ENCODE measurements around the gene IKZF4.

The IKZF4 gene

DNA sequence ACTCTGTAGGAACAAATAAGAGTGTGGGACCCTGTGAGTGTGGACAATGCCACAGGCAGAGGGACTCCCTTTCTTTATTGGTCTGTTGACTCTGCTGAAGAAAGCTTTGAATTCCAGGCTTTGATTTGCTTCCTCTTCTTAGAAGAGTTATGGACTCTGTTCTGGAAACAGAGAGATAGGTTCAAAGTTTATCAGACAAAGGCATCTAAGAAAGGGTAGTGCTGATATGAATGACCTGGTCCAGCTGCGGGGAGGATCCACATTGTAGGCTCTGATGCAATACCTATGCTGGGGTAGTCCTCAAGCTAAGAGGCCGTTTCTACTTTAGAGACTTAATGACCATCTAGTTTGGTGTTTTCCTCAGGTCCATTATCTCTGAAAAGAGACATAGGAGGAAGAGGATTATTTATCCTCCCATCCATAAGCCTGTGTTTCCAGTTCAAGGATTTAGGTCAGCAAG, 10.7 kb upstream of the IKZF4 start:
- Histone ChIP-seq H3K36me3 (ENCODE audit: low read length) (no peaks in the 10 kb centered on the region), H3K27ac (ENCODE audit: low read depth, low read length) (no peak overlapping the region), H3K4me3 (ENCODE audit: insufficient read depth, low read length, poor library complexity, severe bottlenecking) (no peak overlapping the region), H3K9me2 (replicated peaks; ENCODE audit: insufficient read depth, low read length) (no peaks in the 10 kb centered on the region), H2AFZ (ENCODE audit: low read depth, low read length, severe bottlenecking) (no peak overlapping the region), H4K20me1 (ENCODE audit: low read depth, low read length) (no peaks in the 10 kb centered on the region), H3K9me3 (ENCODE audit: insufficient read depth, low read length) (no peaks in the 10 kb centered on the region), H3K9ac (ENCODE audit: low read length) (no peak overlapping the region), H3F3A (ENCODE audit: insufficient read depth) (no peaks in the 10 kb centered on the region), H3K4me2 (ENCODE audit: low read depth, low read length, poor library complexity, severe bottlenecking) (no peak overlapping the region), H3K27me3 (ENCODE audit: low read length) (no peaks in the 10 kb centered on the region), H3K79me2 (ENCODE audit: insufficient read depth, low read length) (no peaks in the 10 kb centered on the region)
- TF ChIP-seq EZH2phosphoT487 (conservative IDR thresholded peaks at IDR 0.05; ENCODE audit: low read length): no peak

DNA sequence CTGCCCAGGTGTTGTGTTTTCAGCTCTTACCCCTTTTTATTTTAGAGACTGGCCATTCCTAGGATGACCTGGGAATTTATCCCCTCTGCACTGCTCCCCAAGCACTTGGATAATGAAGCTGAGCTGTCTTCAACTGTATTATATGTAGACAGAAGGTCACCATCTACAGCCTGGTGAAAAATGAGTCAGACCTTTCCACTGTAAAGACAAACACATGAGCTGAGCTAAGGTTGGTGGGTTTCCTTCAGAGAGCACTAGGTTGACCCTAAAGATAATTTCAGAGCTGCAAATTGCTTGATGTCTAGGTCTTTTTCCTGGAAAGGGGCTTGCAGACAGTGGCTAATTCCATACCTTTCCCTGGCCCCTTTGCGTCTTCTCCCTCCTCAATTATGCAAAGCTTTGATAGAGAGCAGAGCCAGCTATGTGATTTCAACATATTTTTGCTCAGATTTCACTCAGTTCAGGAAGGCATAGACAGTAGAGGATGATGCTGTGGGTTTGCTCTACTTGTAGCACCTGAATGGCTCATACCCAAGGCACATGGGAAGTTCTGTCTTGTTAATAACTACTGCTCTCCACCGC, 9.2 kb upstream of the IKZF4 start:
- Histone ChIP-seq H3K9me2 (replicated peaks; ENCODE audit: insufficient read depth, low read length) (no peaks in the 10 kb centered on the region), H3K9me3 (ENCODE audit: insufficient read depth, low read length) (no peaks in the 10 kb centered on the region), H3K27me3 (ENCODE audit: low read length) (no peaks in the 10 kb centered on the region), H3K4me3 (ENCODE audit: insufficient read depth, low read length, poor library complexity, severe bottlenecking) (no peak overlapping the region), H3K79me2 (ENCODE audit: insufficient read depth, low read length) (no peaks in the 10 kb centered on the region), H3K36me3 (ENCODE audit: low read length) (no peaks in the 10 kb centered on the region), H2AFZ (ENCODE audit: low read depth, low read length, severe bottlenecking) (no peak overlapping the region), H3K9ac (ENCODE audit: low read length) (no peak overlapping the region), H4K20me1 (ENCODE audit: low read depth, low read length) (no peaks in the 10 kb centered on the region), H3F3A (ENCODE audit: insufficient read depth) (no peaks in the 10 kb centered on the region), H3K4me2 (ENCODE audit: low read depth, low read length, poor library complexity, severe bottlenecking) (no peak overlapping the region), H3K27ac (ENCODE audit: low read depth, low read length) (no peak overlapping the region)
- TF ChIP-seq, protein P1, sequence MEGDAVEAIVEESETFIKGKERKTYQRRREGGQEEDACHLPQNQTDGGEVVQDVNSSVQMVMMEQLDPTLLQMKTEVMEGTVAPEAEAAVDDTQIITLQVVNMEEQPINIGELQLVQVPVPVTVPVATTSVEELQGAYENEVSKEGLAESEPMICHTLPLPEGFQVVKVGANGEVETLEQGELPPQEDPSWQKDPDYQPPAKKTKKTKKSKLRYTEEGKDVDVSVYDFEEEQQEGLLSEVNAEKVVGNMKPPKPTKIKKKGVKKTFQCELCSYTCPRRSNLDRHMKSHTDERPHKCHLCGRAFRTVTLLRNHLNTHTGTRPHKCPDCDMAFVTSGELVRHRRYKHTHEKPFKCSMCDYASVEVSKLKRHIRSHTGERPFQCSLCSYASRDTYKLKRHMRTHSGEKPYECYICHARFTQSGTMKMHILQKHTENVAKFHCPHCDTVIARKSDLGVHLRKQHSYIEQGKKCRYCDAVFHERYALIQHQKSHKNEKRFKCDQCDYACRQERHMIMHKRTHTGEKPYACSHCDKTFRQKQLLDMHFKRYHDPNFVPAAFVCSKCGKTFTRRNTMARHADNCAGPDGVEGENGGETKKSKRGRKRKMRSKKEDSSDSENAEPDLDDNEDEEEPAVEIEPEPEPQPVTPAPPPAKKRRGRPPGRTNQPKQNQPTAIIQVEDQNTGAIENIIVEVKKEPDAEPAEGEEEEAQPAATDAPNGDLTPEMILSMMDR (IDR thresholded peaks at IDR 0.05; ENCODE audit: insufficient read depth, low read length, poor library complexity, severe bottlenecking): no peak
- no peak for TF ChIP-seq EZH2phosphoT487 (conservative IDR thresholded peaks at IDR 0.05; ENCODE audit: low read length)

DNA sequence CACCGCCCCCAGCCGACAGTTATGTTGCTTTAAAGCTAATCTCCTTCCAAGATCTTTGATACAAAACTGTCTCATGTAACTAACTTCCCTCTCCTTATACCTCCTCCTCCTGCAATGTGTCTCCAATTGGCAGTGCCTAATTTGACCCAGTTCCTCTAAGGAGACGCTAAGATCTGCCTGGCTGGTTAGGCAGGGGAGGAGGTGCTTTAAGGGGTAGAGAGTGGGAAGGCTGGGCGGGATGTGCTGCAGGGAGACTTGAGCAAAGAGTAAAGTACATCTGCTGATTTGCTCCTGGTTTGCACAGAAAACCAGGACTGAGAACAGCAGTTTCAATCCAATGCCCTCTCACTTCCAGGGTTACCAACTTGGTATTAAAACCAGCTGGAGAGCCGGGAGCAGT, 7.4 kb upstream of the IKZF4 start:
- Histone ChIP-seq H4K20me1 (ENCODE audit: low read depth, low read length) (no peaks in the 10 kb centered on the region), H3K4me3 (ENCODE audit: insufficient read depth, low read length, poor library complexity, severe bottlenecking) (no peak overlapping the region), H3K4me2 (ENCODE audit: low read depth, low read length, poor library complexity, severe bottlenecking) (no peak overlapping the region), H3K27me3 (ENCODE audit: low read length) (no peaks in the 10 kb centered on the region), H3F3A (ENCODE audit: insufficient read depth) (no peaks in the 10 kb centered on the region), H3K9me3 (ENCODE audit: insufficient read depth, low read length) (no peaks in the 10 kb centered on the region), H2AFZ (ENCODE audit: low read depth, low read length, severe bottlenecking) (no peak overlapping the region), H3K27ac (ENCODE audit: low read depth, low read length) (no peak overlapping the region), H3K9ac (ENCODE audit: low read length) (no peak overlapping the region), H3K9me2 (replicated peaks; ENCODE audit: insufficient read depth, low read length) (no peaks in the 10 kb centered on the region), H3K79me2 (ENCODE audit: insufficient read depth, low read length) (no peaks in the 10 kb centered on the region), H3K36me3 (ENCODE audit: low read length) (no peaks in the 10 kb centered on the region)
- no peak for TF ChIP-seq EZH2phosphoT487 (conservative IDR thresholded peaks at IDR 0.05; ENCODE audit: low read length)
- TF ChIP-seq, protein P1 (IDR thresholded peaks at IDR 0.05; ENCODE audit: insufficient read depth, low read length, poor library complexity, severe bottlenecking): no peak

DNA sequence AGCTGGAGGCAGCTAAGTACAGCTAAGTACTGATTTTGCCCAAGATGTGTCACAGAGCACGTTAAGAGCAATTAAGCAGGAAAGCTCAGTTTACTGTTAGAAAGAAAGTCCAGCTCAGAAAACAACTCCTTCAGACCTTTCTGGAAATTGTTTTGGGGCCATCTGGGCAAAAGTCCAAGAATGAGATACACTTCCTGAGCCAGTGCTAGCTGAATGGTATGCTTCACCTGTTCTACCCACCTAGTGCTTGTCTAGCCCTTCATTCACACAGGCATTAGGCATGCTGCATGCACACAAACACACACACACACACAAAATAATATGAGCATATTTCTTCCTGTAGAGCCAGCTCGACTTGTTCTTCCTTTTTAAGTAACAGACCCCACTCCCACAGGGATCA, 6.6 kb upstream of the IKZF4 start:
- no peaks in the 10 kb centered on the region for H3K27me3 ChIP-seq (ENCODE audit: low read length)
- no peak overlapping the region for H3K4me3 ChIP-seq (ENCODE audit: insufficient read depth, low read length, poor library complexity, severe bottlenecking)
- H4K20me1 ChIP-seq (ENCODE audit: low read depth, low read length): no peaks in the 10 kb centered on the region
- H3K9ac ChIP-seq (ENCODE audit: low read length): no peak overlapping the region
- no peaks in the 10 kb centered on the region for H3K79me2 ChIP-seq (ENCODE audit: insufficient read depth, low read length)
- TF ChIP-seq, protein P1 (IDR thresholded peaks at IDR 0.05; ENCODE audit: insufficient read depth, low read length, poor library complexity, severe bottlenecking): no peak
- TF ChIP-seq EZH2phosphoT487 (conservative IDR thresholded peaks at IDR 0.05; ENCODE audit: low read length): no peak
- H3K36me3 ChIP-seq (ENCODE audit: low read length): no peaks in the 10 kb centered on the region
- H3K4me2 ChIP-seq (ENCODE audit: low read depth, low read length, poor library complexity, severe bottlenecking): no peak overlapping the region
- H3K27ac ChIP-seq (ENCODE audit: low read depth, low read length): no peak overlapping the region
- H3F3A ChIP-seq (ENCODE audit: insufficient read depth): no peaks in the 10 kb centered on the region
- H3K9me3 ChIP-seq (ENCODE audit: insufficient read depth, low read length): no peaks in the 10 kb centered on the region
- H3K9me2 ChIP-seq (replicated peaks; ENCODE audit: insufficient read depth, low read length): no peaks in the 10 kb centered on the region
- H2AFZ ChIP-seq (ENCODE audit: low read depth, low read length, severe bottlenecking): no peak overlapping the region

Measured in SU-DHL-6 (cell line).